ENCODE measurements around the gene GDPD5. TPM values are rescaled to one million over a fixed set of nuclear protein-coding genes. Genes with fewer than 3 reads are reported as not detected.

GDPD5 gene
- total RNA-seq, 2 experiments from 2014 or later, result 13.5 to 57.3 TPM

DNA sequence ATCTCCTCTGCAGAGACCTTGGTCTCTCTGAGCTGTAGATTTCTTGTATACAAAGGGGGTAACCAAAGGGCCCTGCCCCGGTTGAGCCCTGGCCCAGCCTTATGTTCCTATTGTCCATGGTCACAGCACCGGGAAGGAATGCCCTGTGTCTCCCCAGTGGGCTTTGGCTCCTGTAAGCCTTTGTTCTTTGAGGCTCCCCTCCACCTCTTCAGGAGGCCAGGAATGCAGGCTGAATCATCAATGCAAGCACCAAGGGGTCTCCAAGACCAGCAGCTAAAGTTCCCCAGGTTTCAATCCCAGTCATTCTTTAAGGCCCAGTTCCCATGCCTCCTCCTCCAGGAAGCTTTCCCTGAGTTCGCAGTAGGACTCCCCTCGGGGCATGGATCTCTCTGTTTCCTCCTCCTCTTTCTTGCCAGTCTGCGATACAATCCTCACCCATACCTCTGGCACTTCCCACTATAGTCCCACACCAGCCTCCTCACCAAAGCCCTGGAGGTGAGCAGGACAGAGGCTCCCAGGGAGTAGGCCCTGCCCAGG, 63.6 kb downstream of the GDPD5 start:
- H3K27ac ChIP-seq (ENCODE audit: low read depth, low read length, poor library complexity, severe bottlenecking), result no peak overlapping the region
- no peaks in the 10 kb centered on the region for H3K4me1 ChIP-seq (ENCODE audit: insufficient read depth, low read length, poor library complexity, severe bottlenecking)
- POLR2A ChIA-PET, result no interaction called here
- H3K4me3 ChIP-seq (ENCODE audit: low read depth, low read length, poor library complexity, severe bottlenecking), result no peak overlapping the region
- H2AFZ ChIP-seq (ENCODE audit: low read length), result no peak overlapping the region
- no TSS peak for BruUV-seq (replicated peaks)
- H3K79me2 ChIP-seq (ENCODE audit: insufficient read depth, low read depth, low read length), result no peaks in the 10 kb centered on the region
- no peaks in the 10 kb centered on the region for H3K9me3 ChIP-seq (ENCODE audit: low read length)
- no peak for TF ChIP-seq EZH2phosphoT487 (IDR thresholded peaks at IDR 0.05; ENCODE audit: borderline replicate concordance, low read depth, low read length)
- TF ChIP-seq, protein P1, sequence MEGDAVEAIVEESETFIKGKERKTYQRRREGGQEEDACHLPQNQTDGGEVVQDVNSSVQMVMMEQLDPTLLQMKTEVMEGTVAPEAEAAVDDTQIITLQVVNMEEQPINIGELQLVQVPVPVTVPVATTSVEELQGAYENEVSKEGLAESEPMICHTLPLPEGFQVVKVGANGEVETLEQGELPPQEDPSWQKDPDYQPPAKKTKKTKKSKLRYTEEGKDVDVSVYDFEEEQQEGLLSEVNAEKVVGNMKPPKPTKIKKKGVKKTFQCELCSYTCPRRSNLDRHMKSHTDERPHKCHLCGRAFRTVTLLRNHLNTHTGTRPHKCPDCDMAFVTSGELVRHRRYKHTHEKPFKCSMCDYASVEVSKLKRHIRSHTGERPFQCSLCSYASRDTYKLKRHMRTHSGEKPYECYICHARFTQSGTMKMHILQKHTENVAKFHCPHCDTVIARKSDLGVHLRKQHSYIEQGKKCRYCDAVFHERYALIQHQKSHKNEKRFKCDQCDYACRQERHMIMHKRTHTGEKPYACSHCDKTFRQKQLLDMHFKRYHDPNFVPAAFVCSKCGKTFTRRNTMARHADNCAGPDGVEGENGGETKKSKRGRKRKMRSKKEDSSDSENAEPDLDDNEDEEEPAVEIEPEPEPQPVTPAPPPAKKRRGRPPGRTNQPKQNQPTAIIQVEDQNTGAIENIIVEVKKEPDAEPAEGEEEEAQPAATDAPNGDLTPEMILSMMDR (conservative IDR thresholded peaks at IDR 0.05; ENCODE audit: low read length), result no peak
- H3K36me3 ChIP-seq (ENCODE audit: insufficient read depth, low read length), result no peaks in the 10 kb centered on the region
- no peaks in the 10 kb centered on the region; the same call in 1 of the 2 replicates for H4K20me1 ChIP-seq (ENCODE audit: insufficient read depth, low read length)
- no peak for DNase-seq (ENCODE audit: low spot score)
- CTCF ChIA-PET (ENCODE audit: unreplicated experiment), result no interaction called here
- intact Hi-C loops (cut with micrococcal nuclease; ENCODE audit: unreplicated experiment), result no loop called here
- no peak overlapping the region for H3K4me2 ChIP-seq (ENCODE audit: low read length)
- no peaks in the 10 kb centered on the region for H3K9me2 ChIP-seq (ENCODE audit: insufficient read depth, low read length)

DNA sequence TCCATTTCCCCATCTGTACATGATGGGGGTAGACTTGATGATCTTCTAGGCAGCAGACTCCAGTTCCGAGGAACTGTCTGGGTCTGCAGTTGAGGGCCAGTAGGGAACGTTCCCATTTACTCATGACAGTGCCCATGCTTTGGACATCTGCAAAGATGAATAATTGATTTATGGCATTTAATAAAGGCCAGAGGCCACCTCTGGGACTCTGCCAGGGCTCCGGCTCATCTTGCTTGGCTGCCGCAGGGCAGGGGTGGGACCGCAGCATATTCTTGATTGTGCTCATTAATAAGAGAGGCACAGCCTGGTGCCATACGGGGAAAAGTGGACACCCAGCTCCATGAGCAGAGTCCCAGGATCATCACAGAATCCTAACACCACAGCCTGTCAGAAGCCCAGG, 64.6 kb downstream of the GDPD5 start:
- ChIA-PET POLR2A (no interaction called here), CTCF (ENCODE audit: unreplicated experiment) (no interaction called here)
- H3K79me2 ChIP-seq (ENCODE audit: insufficient read depth, low read depth, low read length), result no peaks in the 10 kb centered on the region
- no peak for DNase-seq (ENCODE audit: low spot score)
- H4K20me1 ChIP-seq (ENCODE audit: insufficient read depth, low read length), result no peaks in the 10 kb centered on the region; the same call in 1 of the 2 replicates
- H3K27ac ChIP-seq (ENCODE audit: low read depth, low read length, poor library complexity, severe bottlenecking), result no peak overlapping the region
- no TSS peak for BruUV-seq (replicated peaks)
- intact Hi-C loops (cut with micrococcal nuclease; ENCODE audit: unreplicated experiment), result no loop called here
- TF ChIP-seq, protein P1 (conservative IDR thresholded peaks at IDR 0.05; ENCODE audit: low read length), result no peak
- TF ChIP-seq EZH2phosphoT487 (IDR thresholded peaks at IDR 0.05; ENCODE audit: borderline replicate concordance, low read depth, low read length), result no peak
- H3K4me2 ChIP-seq (ENCODE audit: low read length), result no peak overlapping the region
- H3K4me3 ChIP-seq (ENCODE audit: low read depth, low read length, poor library complexity, severe bottlenecking), result no peak overlapping the region
- H3K9me2 ChIP-seq (ENCODE audit: insufficient read depth, low read length), result no peaks in the 10 kb centered on the region
- H3K4me1 ChIP-seq (ENCODE audit: insufficient read depth, low read length, poor library complexity, severe bottlenecking), result no peaks in the 10 kb centered on the region
- H3K36me3 ChIP-seq (ENCODE audit: insufficient read depth, low read length), result no peaks in the 10 kb centered on the region
- H2AFZ ChIP-seq (ENCODE audit: low read length), result no peak overlapping the region
- H3K9me3 ChIP-seq (ENCODE audit: low read length), result no peaks in the 10 kb centered on the region

DNA sequence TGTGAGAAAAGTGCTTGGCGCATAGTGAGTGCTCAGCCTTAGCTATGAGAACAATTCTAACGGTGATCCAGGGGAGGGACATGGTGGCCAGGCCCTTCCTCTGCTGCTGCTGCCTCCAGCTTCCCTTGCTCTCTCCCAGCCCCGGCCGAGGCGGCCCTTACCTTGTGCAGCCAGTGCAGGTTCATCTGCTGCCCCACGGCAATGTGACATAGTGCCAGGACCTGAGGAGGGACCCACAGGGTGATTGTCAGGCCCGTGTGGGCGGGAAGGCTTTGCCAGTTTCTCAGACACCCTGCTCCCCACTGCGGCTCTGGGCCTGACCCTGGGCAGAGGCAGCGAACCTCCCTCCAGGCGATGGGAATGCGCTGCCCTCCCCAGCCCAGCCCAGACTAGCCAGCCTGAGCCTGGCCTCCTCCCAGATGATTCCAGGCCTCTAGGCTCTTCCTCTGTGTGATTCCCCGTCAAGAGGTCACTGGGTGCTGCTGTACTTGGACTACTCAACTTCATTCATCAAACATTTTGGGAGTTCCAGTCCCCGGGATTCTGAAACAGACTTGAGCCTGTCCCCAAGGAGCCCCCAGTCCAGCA, 69.1 kb downstream of the GDPD5 start:
- Histone ChIP-seq H3K36me3 (ENCODE audit: insufficient read depth, low read length) (no peaks in the 10 kb centered on the region), H3K4me1 (ENCODE audit: insufficient read depth, low read length, poor library complexity, severe bottlenecking) (no peaks in the 10 kb centered on the region), H2AFZ (ENCODE audit: low read length) (no peak overlapping the region), H3K4me2 (ENCODE audit: low read length) (no peak overlapping the region), H3K79me2 (ENCODE audit: insufficient read depth, low read depth, low read length) (no peaks in the 10 kb centered on the region), H3K9me2 (ENCODE audit: insufficient read depth, low read length) (no peaks in the 10 kb centered on the region), H3K9me3 (ENCODE audit: low read length) (no peaks in the 10 kb centered on the region), H3K4me3 (ENCODE audit: low read depth, low read length, poor library complexity, severe bottlenecking) (no peak overlapping the region), H4K20me1 (ENCODE audit: insufficient read depth, low read length) (no peaks in the 10 kb centered on the region), H3K27ac (ENCODE audit: low read depth, low read length, poor library complexity, severe bottlenecking) (no peak overlapping the region)
- DNase-seq (ENCODE audit: low spot score), result no peak
- intact Hi-C loops (cut with micrococcal nuclease; ENCODE audit: unreplicated experiment), result no loop called here
- ChIA-PET CTCF (ENCODE audit: unreplicated experiment) (no interaction called here), POLR2A (interaction anchor here (0.5 kb wide), 1 partner anchor 172 kb away, joined by 3 read pairs; no protein-coding TSS in a partner anchor)
- TF ChIP-seq, protein P1 (conservative IDR thresholded peaks at IDR 0.05; ENCODE audit: low read length), result no peak
- no peak for TF ChIP-seq EZH2phosphoT487 (IDR thresholded peaks at IDR 0.05; ENCODE audit: borderline replicate concordance, low read depth, low read length)
- BruUV-seq (replicated peaks), result no TSS peak
